GM23338 (cell line): ENCODE measurements around the gene TMEM269. TPM values are rescaled to one million over a fixed set of nuclear protein-coding genes. Genes with fewer than 3 reads are reported as not detected.

Experiments used
- ATAC-seq: fragments of 200-7000 bp; cut with Tn5 transposase; 3 replicates; pipeline ENCODE4 v1.9.1; 2020
- DNase-seq: peaks from one replicate; pipeline ENCODE4 v3.0.0-alpha.2; 2015; ENCODE audit warnings: low spot score
- H2AFZ ChIP-seq: fragments of 200-600 bp; sonication (generic); 2 replicates; pipeline ENCODE4 v1.8.0; 2016; ENCODE audit warnings: antibody characterized with exemption, mild to moderate bottlenecking, moderate library complexity
- H3F3A ChIP-seq: fragments of 200-600 bp; sonication (generic); replicated peaks from 2 replicates; pipeline ENCODE4 v1.8.0; 2017; ENCODE audit warnings: antibody characterized with exemption, mixed run types, low read depth
- H3K27ac ChIP-seq: fragments of 200-600 bp; sonication (generic); 2 replicates; pipeline ENCODE4 v1.6.1; 2016; ENCODE audit warnings: low read depth
- H3K27me3 ChIP-seq: fragments of 200-600 bp; sonication (generic); 2 replicates; pipeline ENCODE4 v1.8.0; 2016; ENCODE audit warnings: mild to moderate bottlenecking, mixed run types, moderate library complexity; ENCODE audit not compliant: insufficient read depth
- H3K36me3 ChIP-seq: fragments of 200-600 bp; sonication (generic); 2 replicates; pipeline ENCODE4 v1.8.0; 2016; ENCODE audit warnings: mild to moderate bottlenecking; ENCODE audit not compliant: insufficient read depth
- H3K4me1 ChIP-seq: fragments of 200-600 bp; sonication (generic); 2 replicates; pipeline ENCODE4 v1.8.0; 2016; ENCODE audit warnings: mild to moderate bottlenecking, moderate library complexity; ENCODE audit not compliant: insufficient read depth
- H3K4me2 ChIP-seq: fragments of 200-600 bp; sonication (generic); 2 replicates; pipeline ENCODE4 v1.7.1; 2017; ENCODE audit warnings: mixed run types
- H3K4me3 ChIP-seq: fragments of 200-600 bp; sonication (generic); 2 replicates; pipeline ENCODE4 v1.6.1; 2016; ENCODE audit warnings: mixed run types
- H3K79me2 ChIP-seq: fragments of 200-600 bp; sonication (generic); replicated peaks from 2 replicates; pipeline ENCODE4 v1.8.0; 2017; ENCODE audit warnings: mild to moderate bottlenecking; ENCODE audit not compliant: insufficient read depth
- H3K9me2 ChIP-seq: fragments of 200-600 bp; sonication (generic); 2 replicates; pipeline ENCODE4 v1.8.0; 2017; ENCODE audit not compliant: insufficient read depth
- H4K20me1 ChIP-seq: fragments of 200-600 bp; sonication (generic); replicated peaks from 2 replicates; pipeline ENCODE4 v1.8.0; 2017; ENCODE audit warnings: mild to moderate bottlenecking; ENCODE audit not compliant: insufficient read depth
- H3K27ac Mint-ChIP-seq: 2 replicates; pipeline ENCODE4 v1.8.0; 2020; ENCODE audit warnings: inconsistent platforms, mild to moderate bottlenecking, moderate library complexity, mixed read lengths
- H3K27me3 Mint-ChIP-seq: 3 replicates; pipeline ENCODE4 v1.8.0; 2022; ENCODE audit warnings: low read depth, mild to moderate bottlenecking, moderate library complexity, mixed read lengths, inconsistent platforms; ENCODE audit not compliant: insufficient read depth, poor library complexity
- H3K36me3 Mint-ChIP-seq: 3 replicates; pipeline ENCODE4 v1.8.0; 2021; ENCODE audit warnings: low read depth, mild to moderate bottlenecking, inconsistent platforms, moderate library complexity, mixed read lengths
- H3K4me1 Mint-ChIP-seq: 3 replicates; pipeline ENCODE4 v1.8.0; 2020; ENCODE audit warnings: mild to moderate bottlenecking, inconsistent platforms, mixed read lengths
- H3K4me3 Mint-ChIP-seq: 3 replicates; pipeline ENCODE4 v1.8.0; 2021; ENCODE audit warnings: moderate library complexity, mild to moderate bottlenecking, inconsistent platforms, mixed read lengths
- H3K9me3 Mint-ChIP-seq: 3 replicates; pipeline ENCODE4 v1.8.0; 2020; ENCODE audit warnings: moderate library complexity, mild to moderate bottlenecking, inconsistent platforms, mixed read lengths
- CREB1 ChIP-seq: fragments of 250-450 bp; sonication (Bioruptor Pico); IDR thresholded peaks from 2 replicates; pipeline ENCODE4 v1.5.0; 2020; ENCODE audit warnings: low read depth, mild to moderate bottlenecking, moderate library complexity
- CTCF ChIP-seq, 2 experiments: fragments of 200-600 bp in 1 of 2; sonication (generic) in 1 of 2; conservative IDR thresholded peaks; 2 replicates each; pipeline versions ENCODE4 v1.5.1 to v1.6.1; 2016 to 2017; ENCODE audit warnings: antibody characterized with exemption in 2 of 2, low read depth in 2 of 2, mild to moderate bottlenecking in 2 of 2, moderate library complexity in 1 of 2
- ETS1 ChIP-seq: IDR thresholded peaks from 2 replicates; pipeline ENCODE4 v1.6.1; 2016; ENCODE audit warnings: antibody characterized with exemption
- EZH2 ChIP-seq: fragments of 200-600 bp; sonication (generic); IDR thresholded peaks from one replicate; pipeline ENCODE4 v1.8.0; 2017; ENCODE audit warnings: antibody characterized with exemption, mild to moderate bottlenecking, low read depth; ENCODE audit not compliant: unreplicated experiment
- EZH2phosphoT487 ChIP-seq: fragments of 200-600 bp; sonication (generic); IDR thresholded peaks from one replicate; pipeline ENCODE4 v1.8.1; 2018; ENCODE audit warnings: antibody characterized with exemption; ENCODE audit not compliant: unreplicated experiment
- JUNB ChIP-seq: IDR thresholded peaks from one replicate; pipeline ENCODE4 v1.6.1; 2016; ENCODE audit warnings: antibody characterized with exemption; ENCODE audit not compliant: unreplicated experiment
- NANOG ChIP-seq: IDR thresholded peaks from 2 replicates; pipeline ENCODE4 v1.6.1; 2016; ENCODE audit warnings: antibody characterized with exemption, borderline replicate concordance
- POLR2AphosphoS5 ChIP-seq: IDR thresholded peaks from 2 replicates; pipeline ENCODE4 v1.6.1; 2016; ENCODE audit warnings: antibody characterized with exemption, low read depth
- STAT1 ChIP-seq: IDR thresholded peaks from one replicate; pipeline ENCODE4 v1.6.1; 2016; ENCODE audit warnings: antibody characterized with exemption; ENCODE audit not compliant: unreplicated experiment
- ZNF114 ChIP-seq: fragments of 250-450 bp; sonication (Bioruptor Pico); IDR thresholded peaks from 2 replicates; pipeline ENCODE4 v1.5.0; 2020; ENCODE audit warnings: mild to moderate bottlenecking, moderate library complexity
- ZNF331 ChIP-seq: fragments of 250-450 bp; sonication (Bioruptor Pico); IDR thresholded peaks from 2 replicates; pipeline ENCODE4 v1.5.0; 2020; ENCODE audit warnings: low read depth, mild to moderate bottlenecking, moderate library complexity
- ZNF462 ChIP-seq: fragments of 250-450 bp; sonication (Bioruptor Pico); IDR thresholded peaks from 2 replicates; pipeline ENCODE4 v1.5.0; 2020; ENCODE audit warnings: mild to moderate bottlenecking, moderate library complexity
- polyA plus RNA-seq: library from polyadenylated mRNA; unstranded; fragments of >200 nt; fragmentation: Nextera tagmentation; extraction: Ambion mirVana; gene quantifications from 2 replicates; pipeline ENCODE4 v1.2.1, GENCODE V29; 2016
- total RNA-seq: library from RNA; depleted of rRNA; stranded (reverse); fragments of >200 nt; shearing (Covaris generic); gene quantifications from 2 replicates; pipeline ENCODE4 v1.2.3, GENCODE V29; 2014
- TF ChIP-seq, protein P1 (sequence below): IDR thresholded peaks from one replicate; pipeline ENCODE4 v1.6.1; 2018; ENCODE audit warnings: antibody characterized with exemption; ENCODE audit not compliant: unreplicated experiment

Gene TMEM269
- total and polyA plus RNA-seq, 2 experiments from 2014 or later = 0.31 to 0.45 TPM

- Histone ChIP-seq H3K27me3 (no peaks in the 10 kb centered on the region), H3F3A (0 out of 2 replicates have a peak, but pooled peaks cover 3% of the 10 kb centered on the region), H3K36me3 (peaks cover 34% of the 10 kb centered on the region), H4K20me1 (no peaks in the 10 kb centered on the region), H3K79me2 (no peaks in the 10 kb centered on the region), H3K27ac (no peak overlapping the region), H3K9me2 (no peaks in the 10 kb centered on the region), H2AFZ (no peak overlapping the region), H3K4me1 (no peaks in the 10 kb centered on the region), H3K4me3 (no peak overlapping the region), H3K4me2 (no peak overlapping the region)
- H3K27ac Mint-ChIP-seq = no peak overlapping the region
- DNase-seq (no peak), ATAC-seq (no peak)
- TF ChIP-seq, protein P1, sequence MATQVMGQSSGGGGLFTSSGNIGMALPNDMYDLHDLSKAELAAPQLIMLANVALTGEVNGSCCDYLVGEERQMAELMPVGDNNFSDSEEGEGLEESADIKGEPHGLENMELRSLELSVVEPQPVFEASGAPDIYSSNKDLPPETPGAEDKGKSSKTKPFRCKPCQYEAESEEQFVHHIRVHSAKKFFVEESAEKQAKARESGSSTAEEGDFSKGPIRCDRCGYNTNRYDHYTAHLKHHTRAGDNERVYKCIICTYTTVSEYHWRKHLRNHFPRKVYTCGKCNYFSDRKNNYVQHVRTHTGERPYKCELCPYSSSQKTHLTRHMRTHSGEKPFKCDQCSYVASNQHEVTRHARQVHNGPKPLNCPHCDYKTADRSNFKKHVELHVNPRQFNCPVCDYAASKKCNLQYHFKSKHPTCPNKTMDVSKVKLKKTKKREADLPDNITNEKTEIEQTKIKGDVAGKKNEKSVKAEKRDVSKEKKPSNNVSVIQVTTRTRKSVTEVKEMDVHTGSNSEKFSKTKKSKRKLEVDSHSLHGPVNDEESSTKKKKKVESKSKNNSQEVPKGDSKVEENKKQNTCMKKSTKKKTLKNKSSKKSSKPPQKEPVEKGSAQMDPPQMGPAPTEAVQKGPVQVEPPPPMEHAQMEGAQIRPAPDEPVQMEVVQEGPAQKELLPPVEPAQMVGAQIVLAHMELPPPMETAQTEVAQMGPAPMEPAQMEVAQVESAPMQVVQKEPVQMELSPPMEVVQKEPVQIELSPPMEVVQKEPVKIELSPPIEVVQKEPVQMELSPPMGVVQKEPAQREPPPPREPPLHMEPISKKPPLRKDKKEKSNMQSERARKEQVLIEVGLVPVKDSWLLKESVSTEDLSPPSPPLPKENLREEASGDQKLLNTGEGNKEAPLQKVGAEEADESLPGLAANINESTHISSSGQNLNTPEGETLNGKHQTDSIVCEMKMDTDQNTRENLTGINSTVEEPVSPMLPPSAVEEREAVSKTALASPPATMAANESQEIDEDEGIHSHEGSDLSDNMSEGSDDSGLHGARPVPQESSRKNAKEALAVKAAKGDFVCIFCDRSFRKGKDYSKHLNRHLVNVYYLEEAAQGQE = no peak
- TF ChIP-seq JUNB (no peak), ETS1 (no peak), ZNF331 (no peak), NANOG (no peak), CREB1 (CRISPR knock-in tag) (no peak), CTCF (conservative IDR thresholded peaks at IDR 0.05; ENCODE audit: low read depth in 2 of 2) (no peak), STAT1 (no peak), EZH2phosphoT487 (no peak), ZNF114 (CRISPR knock-in tag) (no peak), EZH2 (no peak), ZNF462 (CRISPR knock-in tag) (no peak), POLR2AphosphoS5 (no peak)
- H3K9me3 Mint-ChIP-seq = peaks cover 18% of the 10 kb centered on the region
- peaks cover 20% of the 10 kb centered on the region for H3K27me3 Mint-ChIP-seq
- H3K4me1 Mint-ChIP-seq = no peaks in the 10 kb centered on the region
- H3K4me3 Mint-ChIP-seq = no peak overlapping the region; the same call in 2 of the 3 replicates
- H3K36me3 Mint-ChIP-seq = peaks cover 67% of the 10 kb centered on the region
Observed at GRCh38 chr1:42750041-42750440, 34.8 kb upstream of the TMEM269 start.
